CD4-positive, CD25-positive, alpha-beta regulatory T cell (primary cell): ENCODE measurements around the gene TCF4. TPM values are rescaled to one million over a fixed set of nuclear protein-coding genes. Genes with fewer than 3 reads are reported as not detected.

Experiments
- ATAC-seq, 2 donors: fragments of 150-1000 bp; cut with Tn5 transposase; one replicate each; pipeline ENCODE4 v1.10.0; 2021; ENCODE audit warnings: low read depth in 2 of 2, moderate number of reproducible peaks in 2 of 2, moderate library complexity in 1 of 2
- DNase-seq, 3 donors: peaks; one replicate each; pipeline versions ENCODE4 v3.0.0 to v3.0.0-alpha.2; 2012 to 2022; ENCODE audit warnings: mixed read lengths in 1 of 3
- H3K27ac ChIP-seq: one replicate; pipeline ENCODE4 v1.7.0; 2013; ENCODE audit warnings: mild to moderate bottlenecking, low read length; ENCODE audit not compliant: insufficient read depth, poor library complexity, severe bottlenecking
- H3K27me3 ChIP-seq: one replicate; pipeline ENCODE4 v1.7.0; 2013; ENCODE audit warnings: low read length; ENCODE audit not compliant: control insufficient read depth, insufficient read depth
- H3K36me3 ChIP-seq: one replicate; pipeline ENCODE4 v1.7.0; 2013; ENCODE audit warnings: mild to moderate bottlenecking, low read length, moderate library complexity; ENCODE audit not compliant: control insufficient read depth, insufficient read depth
- H3K4me1 ChIP-seq: 2 replicates; pipeline ENCODE4 v1.7.0; 2013; ENCODE audit warnings: mild to moderate bottlenecking, low read length; ENCODE audit not compliant: insufficient read depth, control insufficient read depth, poor library complexity, severe bottlenecking
- H3K4me3 ChIP-seq: one replicate; pipeline ENCODE4 v1.7.0; 2013; ENCODE audit warnings: low read depth, mild to moderate bottlenecking, low read length, moderate library complexity
- H3K9me3 ChIP-seq, 2 experiments: 1 replicate in 1 of 2; 2 replicates in 1 of 2; pipeline ENCODE4 v1.7.0; 2013; ENCODE audit warnings: low read length in 2 of 2, mild to moderate bottlenecking in 1 of 2, moderate library complexity in 1 of 2; ENCODE audit not compliant: control insufficient read depth in 2 of 2
- H3K27ac Mint-ChIP-seq, 3 donors: one replicate each; pipeline ENCODE4 v1.8.0; 2020 to 2022; ENCODE audit warnings: mild to moderate bottlenecking in 3 of 3, mixed read lengths in 3 of 3, moderate library complexity in 2 of 3
- H3K27me3 Mint-ChIP-seq: one replicate; pipeline ENCODE4 v1.8.0; 2022; ENCODE audit warnings: mild to moderate bottlenecking, mixed read lengths
- H3K36me3 Mint-ChIP-seq: one replicate; pipeline ENCODE4 v1.8.0; 2020; ENCODE audit warnings: mixed read lengths
- H3K4me1 Mint-ChIP-seq, 4 donors: one replicate each; pipeline ENCODE4 v1.8.0; 2020 to 2022; ENCODE audit warnings: mixed read lengths in 4 of 4, mild to moderate bottlenecking in 1 of 4
- H3K4me3 Mint-ChIP-seq, 4 donors: one replicate each; pipeline ENCODE4 v1.8.0; 2020 to 2022; ENCODE audit warnings: mild to moderate bottlenecking in 4 of 4, mixed read lengths in 4 of 4, moderate library complexity in 3 of 4
- H3K9me3 Mint-ChIP-seq, 7 donors: one replicate each; pipeline ENCODE4 v1.8.0; 2020 to 2022; ENCODE audit warnings: mixed read lengths in 7 of 7, mild to moderate bottlenecking in 3 of 7, moderate library complexity in 2 of 7
- polyA plus RNA-seq, 4 donors: library from polyadenylated mRNA; unstranded; fragments of 300-500 nt; fragmentation: Illumina TruSeq; gene quantifications; one replicate each; pipeline ENCODE4 v1.2.3, GENCODE V29; 2021
- total RNA-seq: library from RNA; stranded (reverse); gene quantifications from one replicate; pipeline ENCODE4 v1.2.3, GENCODE V29; 2022

The TCF4 gene
- total and polyA plus RNA-seq, 5 donors from 2014 or later, result 0.06 to 2.4 (median 0.92) TPM

GRCh38 chr18:55592572-55592971 lies 4.6 kb upstream of the TCF4 start:
- Mint-ChIP-seq H3K36me3 (no peaks in the 10 kb centered on the region), H3K4me3 (no peak overlapping the region), H3K27me3 (peaks cover 28% of the 10 kb centered on the region), H3K4me1 (peaks cover 4 to 16% (median 5%) of the 10 kb centered on the region in 4 donors), H3K27ac (no peak overlapping the region), H3K9me3 (peaks cover 0 to 7% (median 0%) of the 10 kb centered on the region in 7 donors)
- DNase-seq (no peak), ATAC-seq (no peak)
- Histone ChIP-seq H3K27ac (no peak overlapping the region), H3K27me3 (peaks cover 18% of the 10 kb centered on the region), H3K4me1 (peaks cover under 1% of the 10 kb centered on the region), H3K4me3 (no peak overlapping the region), H3K9me3 (no peaks in the 10 kb centered on the region), H3K36me3 (no peaks in the 10 kb centered on the region)

GRCh38 chr18:55592106-55592505 lies 4.1 kb upstream of the TCF4 start:
- no peak overlapping the region for H3K4me3 Mint-ChIP-seq
- H3K27ac ChIP-seq, result no peak overlapping the region
- no peak overlapping the region for H3K4me3 ChIP-seq
- H3K27me3 Mint-ChIP-seq, result peaks cover 28% of the 10 kb centered on the region
- peaks cover 5% of the 10 kb centered on the region for H3K4me1 ChIP-seq
- DNase-seq, result no peak
- H3K9me3 ChIP-seq, result no peaks in the 10 kb centered on the region
- H3K4me1 Mint-ChIP-seq, result peaks cover 4 to 20% (median 5%) of the 10 kb centered on the region in 4 donors
- no peak overlapping the region for H3K27ac Mint-ChIP-seq
- peaks cover 0 to 7% (median 0%) of the 10 kb centered on the region in 7 donors for H3K9me3 Mint-ChIP-seq
- no peaks in the 10 kb centered on the region for H3K36me3 Mint-ChIP-seq
- peaks cover 18% of the 10 kb centered on the region for H3K27me3 ChIP-seq
- no peak for ATAC-seq
- no peaks in the 10 kb centered on the region for H3K36me3 ChIP-seq

GRCh38 chr18:55589625-55590291 lies 1.8 kb upstream of the TCF4 start:
- H3K9me3 Mint-ChIP-seq, result peaks cover 0 to 7% (median 2%) of the 10 kb centered on the region in 7 donors
- no peak overlapping the region for H3K27ac ChIP-seq
- peaks cover 5 to 30% (median 9%) of the 10 kb centered on the region in 4 donors for H3K4me1 Mint-ChIP-seq
- peak overlapping the region; percentile 47 to 78 (median 68) for H3K4me3 Mint-ChIP-seq
- no peaks in the 10 kb centered on the region for H3K9me3 ChIP-seq
- no peak overlapping the region for H3K27ac Mint-ChIP-seq
- H3K36me3 ChIP-seq, result no peaks in the 10 kb centered on the region
- H3K27me3 ChIP-seq, result peaks cover 30% of the 10 kb centered on the region
- H3K36me3 Mint-ChIP-seq, result no peaks in the 10 kb centered on the region
- ATAC-seq (peak; percentile 73 to 80), DNase-seq (peak; percentile 37 to 76 (median 39))
- peak overlapping the region; percentile 43 for H3K4me3 ChIP-seq
- H3K4me1 ChIP-seq, result peaks cover 5% of the 10 kb centered on the region
- H3K27me3 Mint-ChIP-seq, result peaks cover 48% of the 10 kb centered on the region

GRCh38 chr18:55588870-55589595 lies 1.0 kb upstream of the TCF4 start:
- Histone ChIP-seq H3K9me3 (no peaks in the 10 kb centered on the region), H3K27ac (no peak overlapping the region), H3K27me3 (peaks cover 30% of the 10 kb centered on the region), H3K36me3 (no peaks in the 10 kb centered on the region), H3K4me1 (peaks cover 5% of the 10 kb centered on the region), H3K4me3 (peak overlapping the region; percentile 43)
- ATAC-seq, result no peak
- Mint-ChIP-seq H3K27ac (peak overlapping the region in 1 of 3 donors; percentile 89), H3K4me3 (peak overlapping the region in 3 of 4 donors; percentile 71 to 82 (median 78)), H3K27me3 (peaks cover 48% of the 10 kb centered on the region), H3K4me1 (peaks cover 5 to 30% (median 9%) of the 10 kb centered on the region in 4 donors), H3K9me3 (peaks cover 0 to 7% (median under 1%) of the 10 kb centered on the region in 7 donors), H3K36me3 (no peaks in the 10 kb centered on the region)
- DNase-seq, result peak in 1 of 3 donors; percentile 7

- peaks cover 5 to 30% (median 9%) of the 10 kb centered on the region in 4 donors for H3K4me1 Mint-ChIP-seq
- Histone ChIP-seq H3K36me3 (no peaks in the 10 kb centered on the region), H3K27me3 (peaks cover 30% of the 10 kb centered on the region), H3K9me3 (no peaks in the 10 kb centered on the region), H3K4me1 (peaks cover 5% of the 10 kb centered on the region), H3K4me3 (no peak overlapping the region), H3K27ac (no peak overlapping the region)
- ATAC-seq, result no peak
- H3K36me3 Mint-ChIP-seq, result no peaks in the 10 kb centered on the region
- peak overlapping the region in 2 of 4 donors; percentile 77 to 79 for H3K4me3 Mint-ChIP-seq
- peaks cover 49% of the 10 kb centered on the region for H3K27me3 Mint-ChIP-seq
- peak in 1 of 3 donors; percentile 2 for DNase-seq
- peaks cover 0 to 11% (median 0%) of the 10 kb centered on the region in 7 donors for H3K9me3 Mint-ChIP-seq
- H3K27ac Mint-ChIP-seq, result no peak overlapping the region
These were observed 428 bp downstream of the TCF4 start for GRCh38 chr18:55587418-55588110.

- no peak overlapping the region for H3K27ac Mint-ChIP-seq
- peaks cover 5 to 30% (median 9%) of the 10 kb centered on the region in 4 donors for H3K4me1 Mint-ChIP-seq
- peaks cover 5% of the 10 kb centered on the region for H3K4me1 ChIP-seq
- no peak for DNase-seq
- H3K36me3 Mint-ChIP-seq, result no peaks in the 10 kb centered on the region
- no peak overlapping the region for H3K27ac ChIP-seq
- H3K4me3 Mint-ChIP-seq, result peak overlapping the region in 1 of 4 donors; percentile 26
- no peak for ATAC-seq
- H3K27me3 Mint-ChIP-seq, result peaks cover 52% of the 10 kb centered on the region
- no peaks in the 10 kb centered on the region for H3K9me3 ChIP-seq
- H3K27me3 ChIP-seq, result peaks cover 30% of the 10 kb centered on the region
- no peaks in the 10 kb centered on the region for H3K36me3 ChIP-seq
- peaks cover 0 to 11% (median 2%) of the 10 kb centered on the region in 7 donors for H3K9me3 Mint-ChIP-seq
- H3K4me3 ChIP-seq, result no peak overlapping the region
These were observed 2.0 kb downstream of the TCF4 start for GRCh38 chr18:55585920-55586561.
